ENCODE measurements around the gene FBXO47.

DNA sequence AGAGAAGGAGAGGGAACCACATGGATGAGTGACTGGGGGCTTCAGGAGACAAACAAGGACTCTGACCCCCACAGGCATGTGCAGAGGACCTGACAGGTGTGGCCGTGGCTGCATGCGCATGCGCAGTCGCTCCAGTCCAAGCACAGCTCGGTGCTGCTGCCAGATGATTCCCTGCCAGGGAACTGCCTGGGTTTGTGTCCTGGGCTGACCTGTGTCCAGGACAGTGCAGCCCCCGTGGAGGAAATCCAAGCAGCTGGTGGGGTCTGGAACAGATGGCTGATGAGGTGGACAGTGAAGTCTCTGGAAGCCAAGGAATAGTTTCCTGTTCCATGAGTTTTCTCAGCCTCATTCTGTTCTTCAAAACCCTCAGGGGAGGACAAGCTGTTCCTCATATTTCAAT lies 70.0 kb downstream of the FBXO47 start:
- TF ChIP-seq, protein P1, sequence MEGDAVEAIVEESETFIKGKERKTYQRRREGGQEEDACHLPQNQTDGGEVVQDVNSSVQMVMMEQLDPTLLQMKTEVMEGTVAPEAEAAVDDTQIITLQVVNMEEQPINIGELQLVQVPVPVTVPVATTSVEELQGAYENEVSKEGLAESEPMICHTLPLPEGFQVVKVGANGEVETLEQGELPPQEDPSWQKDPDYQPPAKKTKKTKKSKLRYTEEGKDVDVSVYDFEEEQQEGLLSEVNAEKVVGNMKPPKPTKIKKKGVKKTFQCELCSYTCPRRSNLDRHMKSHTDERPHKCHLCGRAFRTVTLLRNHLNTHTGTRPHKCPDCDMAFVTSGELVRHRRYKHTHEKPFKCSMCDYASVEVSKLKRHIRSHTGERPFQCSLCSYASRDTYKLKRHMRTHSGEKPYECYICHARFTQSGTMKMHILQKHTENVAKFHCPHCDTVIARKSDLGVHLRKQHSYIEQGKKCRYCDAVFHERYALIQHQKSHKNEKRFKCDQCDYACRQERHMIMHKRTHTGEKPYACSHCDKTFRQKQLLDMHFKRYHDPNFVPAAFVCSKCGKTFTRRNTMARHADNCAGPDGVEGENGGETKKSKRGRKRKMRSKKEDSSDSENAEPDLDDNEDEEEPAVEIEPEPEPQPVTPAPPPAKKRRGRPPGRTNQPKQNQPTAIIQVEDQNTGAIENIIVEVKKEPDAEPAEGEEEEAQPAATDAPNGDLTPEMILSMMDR (conservative IDR thresholded peaks at IDR 0.05; ENCODE audit: low read depth, low read length), result no peak
- TF ChIP-seq MAFK (IDR thresholded peaks at IDR 0.05; ENCODE audit: low read depth, low read length), result no peak
- TF ChIP-seq, protein P2, sequence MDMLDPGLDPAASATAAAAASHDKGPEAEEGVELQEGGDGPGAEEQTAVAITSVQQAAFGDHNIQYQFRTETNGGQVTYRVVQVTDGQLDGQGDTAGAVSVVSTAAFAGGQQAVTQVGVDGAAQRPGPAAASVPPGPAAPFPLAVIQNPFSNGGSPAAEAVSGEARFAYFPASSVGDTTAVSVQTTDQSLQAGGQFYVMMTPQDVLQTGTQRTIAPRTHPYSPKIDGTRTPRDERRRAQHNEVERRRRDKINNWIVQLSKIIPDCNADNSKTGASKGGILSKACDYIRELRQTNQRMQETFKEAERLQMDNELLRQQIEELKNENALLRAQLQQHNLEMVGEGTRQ (IDR thresholded peaks at IDR 0.05; ENCODE audit: low read depth, low read length), result no peak
- TF ChIP-seq CEBPB (IDR thresholded peaks at IDR 0.05; ENCODE audit: low read depth, low read length), result no peak
- TF ChIP-seq, protein P3, sequence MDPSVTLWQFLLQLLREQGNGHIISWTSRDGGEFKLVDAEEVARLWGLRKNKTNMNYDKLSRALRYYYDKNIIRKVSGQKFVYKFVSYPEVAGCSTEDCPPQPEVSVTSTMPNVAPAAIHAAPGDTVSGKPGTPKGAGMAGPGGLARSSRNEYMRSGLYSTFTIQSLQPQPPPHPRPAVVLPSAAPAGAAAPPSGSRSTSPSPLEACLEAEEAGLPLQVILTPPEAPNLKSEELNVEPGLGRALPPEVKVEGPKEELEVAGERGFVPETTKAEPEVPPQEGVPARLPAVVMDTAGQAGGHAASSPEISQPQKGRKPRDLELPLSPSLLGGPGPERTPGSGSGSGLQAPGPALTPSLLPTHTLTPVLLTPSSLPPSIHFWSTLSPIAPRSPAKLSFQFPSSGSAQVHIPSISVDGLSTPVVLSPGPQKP (IDR thresholded peaks at IDR 0.05; ENCODE audit: borderline replicate concordance, low read depth, low read length), result no peak
- TF ChIP-seq POLR2A (IDR thresholded peaks at IDR 0.05; ENCODE audit: low read depth, low read length), result no peak
- TF ChIP-seq RCOR1 (IDR thresholded peaks at IDR 0.05; ENCODE audit: insufficient replicate concordance, low read length), result no peak
- TF ChIP-seq FOS (IDR thresholded peaks at IDR 0.05; ENCODE audit: low read depth, low read length), result no peak
